MM.1S (cell line): ENCODE data around the gene SLC28A3.

Experiments
- EZH2 ChIP-seq: fragments of 300-600 bp; sonication (generic); optimal IDR thresholded peaks from 2 replicates; pipeline ENCODE3; 2017; ENCODE audit warnings: low read depth, mild to moderate bottlenecking, antibody characterized with exemption, low read length, mixed read lengths
- EZH2phosphoT487 ChIP-seq: fragments of 300-600 bp; sonication (generic); IDR thresholded peaks from 2 replicates; pipeline ENCODE4 v1.6.1; 2018; ENCODE audit warnings: antibody characterized with exemption, low read length
- TF ChIP-seq, protein P1 (sequence below): fragments of 300-600 bp; sonication (generic); IDR thresholded peaks from 2 replicates; pipeline ENCODE4 v1.5.1; 2016; ENCODE audit warnings: antibody characterized with exemption, low read length, mixed read lengths

DNA sequence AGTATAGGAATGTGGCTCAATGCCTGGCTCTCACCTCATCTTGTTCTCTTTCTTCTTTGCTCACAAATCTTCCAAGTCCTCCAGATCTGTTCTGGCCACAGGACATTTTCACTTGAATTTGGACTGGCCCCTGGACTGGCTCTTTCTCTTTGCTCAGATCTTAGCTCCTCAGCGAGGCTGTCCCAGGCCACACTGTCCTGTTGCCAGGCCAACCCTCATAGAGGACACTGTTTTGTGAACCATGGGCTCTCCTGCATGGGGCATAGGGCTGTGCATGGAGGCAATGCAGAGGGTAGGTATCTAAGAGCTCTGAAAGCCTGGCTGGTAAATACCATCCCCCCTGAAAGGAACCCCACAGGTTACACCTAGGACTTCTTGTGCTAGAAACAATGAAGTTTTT is 13.5 kb upstream of the SLC28A3 start:
- no peak for TF ChIP-seq EZH2
- TF ChIP-seq, protein P1, sequence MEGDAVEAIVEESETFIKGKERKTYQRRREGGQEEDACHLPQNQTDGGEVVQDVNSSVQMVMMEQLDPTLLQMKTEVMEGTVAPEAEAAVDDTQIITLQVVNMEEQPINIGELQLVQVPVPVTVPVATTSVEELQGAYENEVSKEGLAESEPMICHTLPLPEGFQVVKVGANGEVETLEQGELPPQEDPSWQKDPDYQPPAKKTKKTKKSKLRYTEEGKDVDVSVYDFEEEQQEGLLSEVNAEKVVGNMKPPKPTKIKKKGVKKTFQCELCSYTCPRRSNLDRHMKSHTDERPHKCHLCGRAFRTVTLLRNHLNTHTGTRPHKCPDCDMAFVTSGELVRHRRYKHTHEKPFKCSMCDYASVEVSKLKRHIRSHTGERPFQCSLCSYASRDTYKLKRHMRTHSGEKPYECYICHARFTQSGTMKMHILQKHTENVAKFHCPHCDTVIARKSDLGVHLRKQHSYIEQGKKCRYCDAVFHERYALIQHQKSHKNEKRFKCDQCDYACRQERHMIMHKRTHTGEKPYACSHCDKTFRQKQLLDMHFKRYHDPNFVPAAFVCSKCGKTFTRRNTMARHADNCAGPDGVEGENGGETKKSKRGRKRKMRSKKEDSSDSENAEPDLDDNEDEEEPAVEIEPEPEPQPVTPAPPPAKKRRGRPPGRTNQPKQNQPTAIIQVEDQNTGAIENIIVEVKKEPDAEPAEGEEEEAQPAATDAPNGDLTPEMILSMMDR = no peak
- no peak for TF ChIP-seq EZH2phosphoT487
